Smooth muscle cell (in vitro differentiated cells): ENCODE results near the gene MACROH2A2. TPM values are rescaled to one million over a fixed set of nuclear protein-coding genes. Genes with fewer than 3 reads are reported as not detected.

Source experiments
- DNase-seq: peaks from one replicate; lab custom pipeline; 2025; ENCODE audit not compliant: unreplicated experiment; lab: John Stamatoyannopoulos, UW
- H2AFZ ChIP-seq: fragments of 200-600 bp; sonication (generic); 2 replicates; pipeline ENCODE4 v1.6.0; 2016; ENCODE audit warnings: antibody characterized with exemption, low read depth, mild to moderate bottlenecking
- H3F3A ChIP-seq: fragments of 200-600 bp; sonication (generic); 2 replicates; pipeline ENCODE4 v1.6.0; 2017; ENCODE audit warnings: antibody characterized with exemption, low read depth
- H3K27ac ChIP-seq: fragments of 200-600 bp; sonication (generic); 2 replicates; pipeline ENCODE4 v1.5.1; 2016; ENCODE audit warnings: low read depth, mild to moderate bottlenecking
- H3K27me3 ChIP-seq: fragments of 200-600 bp; sonication (generic); 2 replicates; pipeline ENCODE4 v1.6.1; 2016; ENCODE audit warnings: low read depth, mild to moderate bottlenecking
- H3K36me3 ChIP-seq: fragments of 200-600 bp; sonication (generic); 2 replicates; pipeline ENCODE4 v1.5.1; 2016; ENCODE audit warnings: low read depth
- H3K4me1 ChIP-seq: fragments of 200-600 bp; sonication (generic); 2 replicates; pipeline ENCODE4 v1.5.1; 2016; ENCODE audit warnings: low read depth
- H3K4me2 ChIP-seq: fragments of 200-600 bp; sonication (generic); 2 replicates; pipeline ENCODE4 v1.6.0; 2016; ENCODE audit warnings: mild to moderate bottlenecking
- H3K4me3 ChIP-seq: fragments of 200-600 bp; sonication (generic); 2 replicates; pipeline ENCODE4 v1.5.1; 2016; ENCODE audit warnings: mild to moderate bottlenecking
- H3K79me2 ChIP-seq: fragments of 200-600 bp; sonication (generic); 2 replicates; pipeline ENCODE4 v1.6.0; 2016; ENCODE audit warnings: low read depth, mild to moderate bottlenecking
- H3K9ac ChIP-seq: fragments of 200-600 bp; sonication (generic); 2 replicates; pipeline ENCODE4 v1.6.0; 2016; ENCODE audit warnings: low read depth
- H3K9me3 ChIP-seq: fragments of 200-600 bp; sonication (generic); replicated peaks from 2 replicates; pipeline ENCODE4 v1.5.1; 2016; ENCODE audit warnings: low read depth
- H4K20me1 ChIP-seq: fragments of 200-600 bp; sonication (generic); 2 replicates; pipeline ENCODE4 v1.6.0; 2016; ENCODE audit warnings: low read depth
- WGBS: methylation state at CpG from one replicate; pipeline ENCODE4 v1.1.7; 2016; ENCODE audit warnings: low lambda C conversion rate; 5-methylcytosine and 5-hydroxymethylcytosine counted together
- polyA plus RNA-seq: library from polyadenylated mRNA; unstranded; fragments of >200 nt; fragmentation: Nextera tagmentation; extraction: Ambion mirVana; gene quantifications from 2 replicates; pipeline ENCODE4 v1.2.1, GENCODE V29; 2016
- total RNA-seq: library from RNA; depleted of rRNA; stranded (reverse); fragments of >200 nt; gene quantifications from 2 replicates; pipeline ENCODE4 v1.2.3, GENCODE V29; 2014
- TF ChIP-seq, protein P1 (sequence below): fragments of 200-600 bp; sonication (generic); IDR thresholded peaks from 2 replicates; pipeline ENCODE4 v1.5.1; 2017; ENCODE audit warnings: borderline replicate concordance, mild to moderate bottlenecking, antibody characterized with exemption; ENCODE audit not compliant: insufficient read depth, poor library complexity, severe bottlenecking

The MACROH2A2 gene
- total and polyA plus RNA-seq, 2 experiments from 2014 or later = 13.4 to 14.0 TPM

- H3K79me2 ChIP-seq = no peaks in the 10 kb centered on the region
- H3K27ac ChIP-seq = no peak overlapping the region
- H3K4me3 ChIP-seq = no peak overlapping the region
- 77% methylated on average over 1 of the region's 1 CpG for WGBS
- H3K9ac ChIP-seq = no peak overlapping the region
- H3K36me3 ChIP-seq = no peaks in the 10 kb centered on the region
- H3K27me3 ChIP-seq = peaks cover 17% of the 10 kb centered on the region
- no peaks in the 10 kb centered on the region for H3K9me3 ChIP-seq
- H3F3A ChIP-seq = no peaks in the 10 kb centered on the region
- H4K20me1 ChIP-seq = no peaks in the 10 kb centered on the region
- H3K4me2 ChIP-seq = no peak overlapping the region
- TF ChIP-seq, protein P1, sequence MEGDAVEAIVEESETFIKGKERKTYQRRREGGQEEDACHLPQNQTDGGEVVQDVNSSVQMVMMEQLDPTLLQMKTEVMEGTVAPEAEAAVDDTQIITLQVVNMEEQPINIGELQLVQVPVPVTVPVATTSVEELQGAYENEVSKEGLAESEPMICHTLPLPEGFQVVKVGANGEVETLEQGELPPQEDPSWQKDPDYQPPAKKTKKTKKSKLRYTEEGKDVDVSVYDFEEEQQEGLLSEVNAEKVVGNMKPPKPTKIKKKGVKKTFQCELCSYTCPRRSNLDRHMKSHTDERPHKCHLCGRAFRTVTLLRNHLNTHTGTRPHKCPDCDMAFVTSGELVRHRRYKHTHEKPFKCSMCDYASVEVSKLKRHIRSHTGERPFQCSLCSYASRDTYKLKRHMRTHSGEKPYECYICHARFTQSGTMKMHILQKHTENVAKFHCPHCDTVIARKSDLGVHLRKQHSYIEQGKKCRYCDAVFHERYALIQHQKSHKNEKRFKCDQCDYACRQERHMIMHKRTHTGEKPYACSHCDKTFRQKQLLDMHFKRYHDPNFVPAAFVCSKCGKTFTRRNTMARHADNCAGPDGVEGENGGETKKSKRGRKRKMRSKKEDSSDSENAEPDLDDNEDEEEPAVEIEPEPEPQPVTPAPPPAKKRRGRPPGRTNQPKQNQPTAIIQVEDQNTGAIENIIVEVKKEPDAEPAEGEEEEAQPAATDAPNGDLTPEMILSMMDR = no peak
- no peak overlapping the region for H2AFZ ChIP-seq
- H3K4me1 ChIP-seq = peaks cover 18% of the 10 kb centered on the region
- no peak for DNase-seq
These were observed 2.9 kb downstream of the MACROH2A2 start for GRCh38 chr10:70055550-70055949.

- H3K79me2 ChIP-seq = no peaks in the 10 kb centered on the region
- H3K9me3 ChIP-seq = no peaks in the 10 kb centered on the region
- no peak for DNase-seq
- H3K27ac ChIP-seq = no peak overlapping the region
- no peak overlapping the region for H3K4me3 ChIP-seq
- H3K4me1 ChIP-seq = peaks cover 6% of the 10 kb centered on the region
- H3K9ac ChIP-seq = no peak overlapping the region
- H3K36me3 ChIP-seq = no peaks in the 10 kb centered on the region
- no peaks in the 10 kb centered on the region for H3F3A ChIP-seq
- no peak overlapping the region for H2AFZ ChIP-seq
- 88% methylated on average over 4 of the region's 4 CpGs for WGBS
- H4K20me1 ChIP-seq = peaks cover 6% of the 10 kb centered on the region
- H3K4me2 ChIP-seq = no peak overlapping the region
- TF ChIP-seq, protein P1 = no peak
- H3K27me3 ChIP-seq = no peaks in the 10 kb centered on the region
These were observed 4.7 kb downstream of the MACROH2A2 start for GRCh38 chr10:70057306-70057705.

GRCh38 chr10:70060389-70060788 is 7.7 kb downstream of the MACROH2A2 start:
- 88% methylated on average over 2 of the region's 2 CpGs for WGBS

More at GRCh38 chr10:70060389-70060788, 7.7 kb downstream of the MACROH2A2 start:
- peaks cover 11% of the 10 kb centered on the region for H4K20me1 ChIP-seq
- no peak overlapping the region for H3K4me3 ChIP-seq
- no peak overlapping the region for H2AFZ ChIP-seq
- no peaks in the 10 kb centered on the region for H3K9me3 ChIP-seq
- no peaks in the 10 kb centered on the region for H3F3A ChIP-seq
- DNase-seq = no peak
- H3K79me2 ChIP-seq = no peaks in the 10 kb centered on the region
- TF ChIP-seq, protein P1 = no peak
- no peaks in the 10 kb centered on the region for H3K4me1 ChIP-seq
- H3K36me3 ChIP-seq = no peaks in the 10 kb centered on the region
- no peak overlapping the region for H3K9ac ChIP-seq
- H3K4me2 ChIP-seq = no peak overlapping the region
- no peaks in the 10 kb centered on the region for H3K27me3 ChIP-seq
- H3K27ac ChIP-seq = no peak overlapping the region
